Measurements from ENCODE around the gene SMAD2.

Gene SMAD2

DNA sequence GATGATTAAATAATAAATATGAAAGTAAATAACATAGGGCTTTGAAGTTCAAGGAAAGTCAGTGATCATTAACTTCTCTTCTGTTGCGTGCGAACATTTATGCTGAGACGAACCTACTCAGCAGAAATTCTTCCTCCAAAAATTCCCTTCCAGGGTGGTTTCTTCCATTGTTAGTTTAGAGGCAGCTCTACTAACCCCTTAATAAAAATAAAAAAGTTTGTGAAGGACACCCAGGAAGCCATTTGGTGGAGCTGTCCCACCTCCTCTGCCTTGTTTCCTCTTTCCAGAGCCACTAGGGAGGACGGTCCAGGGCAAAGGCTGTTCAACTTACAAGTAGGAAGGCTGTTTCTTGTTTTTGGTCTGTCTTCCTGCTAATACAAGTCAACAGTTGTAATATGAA lies 2.1 kb upstream of the SMAD2 start:
- intact Hi-C loops (cut with DNase I) = loop anchor here (5.0 kb wide), 1 partner anchor 90 kb away; no protein-coding TSS in a partner anchor

DNA sequence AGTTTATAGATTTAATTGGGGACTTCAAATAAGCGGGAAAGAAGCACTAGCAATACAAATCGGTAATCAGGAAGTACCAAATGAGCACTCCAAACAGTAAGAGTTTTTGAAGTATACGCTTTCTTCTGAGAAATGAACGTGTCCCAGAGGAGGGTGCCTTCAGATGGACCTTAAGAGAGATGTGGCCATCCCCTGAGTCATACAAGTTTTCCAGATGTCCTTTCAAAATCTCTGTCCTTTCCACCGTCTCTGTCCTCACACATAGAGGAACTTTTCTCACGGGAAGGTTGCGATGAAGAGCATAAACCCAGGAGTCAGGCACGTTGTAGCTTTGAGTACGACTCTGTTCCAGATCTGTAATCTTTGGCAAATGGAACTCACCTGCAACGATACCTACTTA lies 1.7 kb upstream of the SMAD2 start:
- no peak for DNase-seq

More for the DNA sequence above, 2.1 kb upstream of the SMAD2 start:
- no peak for DNase-seq

DNA sequence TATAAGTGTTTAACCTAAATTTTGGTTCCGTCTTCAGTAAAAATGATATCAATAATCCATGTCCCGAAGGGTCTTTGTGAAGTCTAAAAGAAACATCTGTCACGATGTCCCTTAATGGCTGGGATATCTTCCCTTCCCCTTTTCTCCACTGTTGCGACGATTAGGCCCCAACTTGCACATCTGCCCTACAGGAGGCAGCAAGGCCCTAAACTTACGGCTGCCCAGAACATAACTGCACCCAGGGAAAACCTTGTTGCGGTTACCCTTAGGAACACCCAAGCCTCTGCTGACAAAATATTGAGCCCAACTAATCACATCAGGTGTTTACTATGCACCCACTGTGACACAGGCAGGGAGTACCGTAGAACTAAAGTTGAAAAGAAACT lies 1.3 kb upstream of the SMAD2 start:
- intact Hi-C loops (cut with DNase I) = loop anchor here (5.0 kb wide), 1 partner anchor 91 kb away; no protein-coding TSS in a partner anchor
- peak in 1 of 10 donors; percentile 44 for DNase-seq

More for the DNA sequence above, 1.7 kb upstream of the SMAD2 start:
- intact Hi-C loops (cut with DNase I) = loop anchor here (5.0 kb wide), 1 partner anchor 90 kb away; no protein-coding TSS in a partner anchor

DNA sequence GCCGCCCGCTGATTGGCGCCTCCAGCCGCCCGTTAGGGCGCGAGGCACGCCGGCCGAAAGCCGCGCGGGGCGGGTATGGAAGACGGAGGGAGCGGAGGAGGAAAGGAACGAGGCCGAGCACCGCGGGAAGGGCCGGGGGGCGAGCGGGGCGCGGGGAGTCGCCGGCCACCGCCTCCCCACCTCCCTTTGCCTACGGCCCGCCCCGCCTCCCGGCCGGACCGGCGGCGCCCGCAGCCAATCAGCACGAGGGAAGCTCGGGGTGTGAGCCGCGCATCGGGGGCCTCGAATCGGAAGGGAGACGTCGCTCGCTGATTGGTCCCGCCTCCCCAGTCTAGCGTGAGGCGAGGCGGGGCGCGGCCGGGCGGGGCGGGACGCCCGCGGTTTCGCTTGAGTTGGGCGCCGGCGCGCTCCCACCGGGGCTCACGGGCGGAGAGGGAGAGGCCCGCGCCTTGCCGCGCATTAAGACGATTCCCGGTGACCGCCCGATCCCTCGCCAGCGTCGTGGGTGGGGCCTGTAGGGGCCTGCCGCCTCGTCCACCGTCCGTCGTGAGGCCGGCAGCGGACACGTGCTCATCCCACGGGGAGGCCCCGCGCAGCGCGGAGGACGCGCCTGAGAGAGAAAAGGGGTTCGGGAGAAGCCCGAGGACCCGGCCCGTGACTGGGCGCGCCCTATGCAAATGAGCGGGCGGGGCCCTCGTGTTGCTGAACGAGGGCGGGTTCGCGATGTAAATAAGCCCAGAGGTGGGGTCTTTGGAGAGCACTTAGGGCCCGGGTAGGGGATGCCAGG lies 665 bp upstream of the SMAD2 start:
- DNase-seq = peak; percentile 94 to 100 (median 98)
- intact Hi-C loops (cut with DNase I) = loop anchor here (5.0 kb wide), 1 partner anchor 91 kb away; no protein-coding TSS in a partner anchor

DNA sequence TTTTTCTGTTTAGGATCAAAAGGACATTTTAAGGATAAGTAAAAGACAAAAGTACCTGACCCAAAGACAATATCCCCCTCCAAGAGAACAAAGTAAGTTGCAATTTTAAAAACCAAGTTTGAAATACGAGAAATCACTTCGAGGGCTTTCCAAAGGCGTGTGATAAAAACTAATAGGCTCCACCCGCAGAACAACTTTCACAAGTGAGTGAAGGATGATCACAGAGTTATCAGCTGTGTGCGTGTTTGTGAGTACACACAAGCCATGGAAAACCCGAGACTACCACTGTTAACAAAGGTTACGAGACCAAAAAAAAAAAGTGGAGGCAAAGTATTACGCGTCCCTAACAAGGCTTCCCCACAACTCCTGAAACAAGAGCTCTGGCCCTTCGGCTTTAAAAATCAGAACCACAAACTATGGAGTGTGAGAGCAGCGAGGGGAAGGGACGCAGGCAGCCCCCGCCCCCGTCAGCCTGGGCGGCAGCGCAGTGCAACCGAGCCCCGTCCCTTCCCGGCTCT lies 719 bp downstream of the SMAD2 start:
- DNase-seq = no peak
- intact Hi-C loops (cut with DNase I) = loop anchor here (5.0 kb wide), 1 partner anchor 93 kb away; no protein-coding TSS in a partner anchor

DNA sequence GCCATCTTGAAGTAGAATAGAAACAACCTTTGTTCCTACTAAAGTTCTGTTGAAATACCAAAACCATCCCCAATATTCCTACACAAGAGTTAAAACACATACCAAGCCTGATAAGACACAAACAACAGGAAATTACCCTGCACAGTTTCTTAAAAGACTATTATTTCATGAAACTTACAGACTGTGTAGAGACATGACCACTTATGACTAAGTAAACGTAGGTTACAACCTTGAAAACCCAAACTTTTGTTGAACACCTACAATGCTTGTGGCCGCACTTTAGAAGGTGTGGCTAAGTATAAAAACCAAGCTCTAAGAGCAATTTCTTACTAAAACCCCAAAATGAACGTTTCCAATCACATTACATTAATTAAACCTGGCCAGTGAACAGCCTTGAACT lies 2.0 kb downstream of the SMAD2 start:
- intact Hi-C loops (cut with DNase I) = no loop called here
- no peak for DNase-seq

DNA sequence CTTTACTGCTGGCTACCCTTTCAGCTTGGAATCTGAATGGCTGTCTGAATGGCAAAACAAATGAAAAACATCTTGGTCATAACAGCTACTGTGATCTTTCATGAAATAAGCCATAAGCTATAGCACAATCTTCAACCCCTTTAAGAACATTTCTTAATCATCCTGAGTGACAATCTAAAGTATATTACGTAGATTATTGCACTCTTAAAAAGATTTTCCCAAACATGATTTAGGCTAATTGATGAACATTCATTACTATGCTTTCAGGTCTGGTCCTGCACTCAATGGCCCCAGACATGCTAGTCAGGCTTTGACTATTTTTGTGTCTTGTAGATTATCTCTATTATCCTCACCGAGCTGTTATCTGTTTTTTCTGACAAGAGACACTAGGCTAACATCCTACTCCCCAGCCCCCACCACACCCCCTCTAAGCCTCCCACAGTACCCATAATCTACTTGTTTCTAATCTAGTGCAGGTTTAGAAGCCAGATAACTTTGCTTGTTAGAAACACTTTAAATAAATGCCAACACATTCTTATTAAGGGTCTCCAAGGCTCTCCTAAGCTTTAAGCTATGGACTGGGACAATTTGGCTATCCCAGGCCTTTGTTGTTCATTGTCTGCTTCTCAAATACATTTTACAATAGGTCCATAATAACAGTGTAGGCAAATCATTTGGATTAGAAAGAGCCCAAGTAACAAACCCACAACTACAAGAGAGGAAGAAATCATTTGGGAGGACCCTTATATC lies 4.2 kb downstream of the SMAD2 start:
- intact Hi-C loops (cut with DNase I) = no loop called here
- DNase-seq = no peak

DNA sequence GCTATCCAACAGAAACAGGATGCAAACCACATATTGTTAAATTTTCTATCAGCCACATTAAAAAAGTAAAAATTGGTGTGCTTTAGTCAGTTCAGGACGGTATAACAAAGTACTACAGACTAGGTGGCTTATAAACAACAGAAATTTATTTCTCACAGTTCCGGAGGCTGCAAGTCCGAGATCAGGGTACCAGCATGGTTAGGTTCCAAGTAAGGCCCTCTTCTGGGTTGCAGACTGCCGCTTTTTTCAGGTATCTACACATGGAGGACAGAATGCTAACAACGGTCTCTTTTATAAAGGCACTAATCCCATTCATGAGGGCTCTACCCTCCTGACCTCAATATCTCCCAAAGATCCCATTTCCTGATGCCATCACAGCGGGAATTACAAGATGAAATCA lies 10.5 kb downstream of the SMAD2 start:
- intact Hi-C loops (cut with DNase I) = no loop called here
- no peak for DNase-seq

DNA sequence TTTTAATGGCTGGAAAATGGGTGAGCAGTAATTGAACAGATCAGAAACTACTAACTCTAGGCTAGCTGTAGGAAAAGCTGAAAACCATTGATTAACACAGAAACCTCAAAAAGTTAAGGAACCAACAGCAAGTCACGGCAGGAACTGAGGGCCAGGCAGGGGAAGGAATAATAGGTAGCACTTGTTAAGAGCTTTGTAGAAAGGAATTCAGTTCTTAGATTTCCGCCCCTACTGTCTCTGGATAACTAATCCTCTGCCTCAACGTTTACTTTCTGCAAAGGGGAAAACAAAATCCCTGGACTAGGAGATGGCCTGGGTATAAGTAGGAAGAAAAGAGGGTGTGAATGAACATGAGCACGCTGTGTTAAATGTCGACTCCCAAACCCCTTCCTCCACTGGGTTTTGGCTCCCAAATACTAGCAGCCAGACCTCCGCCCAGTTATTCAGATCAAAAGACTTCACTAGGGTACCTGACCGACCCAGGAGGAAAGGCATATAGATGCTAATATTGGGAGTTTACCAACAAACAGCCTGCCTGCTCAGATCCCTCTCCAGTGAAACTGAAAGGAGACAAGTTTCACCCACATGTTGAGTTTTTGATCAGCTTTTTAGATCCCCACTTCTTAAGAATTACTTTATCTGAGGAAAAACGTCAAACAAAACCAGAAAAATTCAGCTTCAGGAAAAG lies 12.4 kb downstream of the SMAD2 start:
- DNase-seq = no peak
- intact Hi-C loops (cut with DNase I) = no loop called here

DNA sequence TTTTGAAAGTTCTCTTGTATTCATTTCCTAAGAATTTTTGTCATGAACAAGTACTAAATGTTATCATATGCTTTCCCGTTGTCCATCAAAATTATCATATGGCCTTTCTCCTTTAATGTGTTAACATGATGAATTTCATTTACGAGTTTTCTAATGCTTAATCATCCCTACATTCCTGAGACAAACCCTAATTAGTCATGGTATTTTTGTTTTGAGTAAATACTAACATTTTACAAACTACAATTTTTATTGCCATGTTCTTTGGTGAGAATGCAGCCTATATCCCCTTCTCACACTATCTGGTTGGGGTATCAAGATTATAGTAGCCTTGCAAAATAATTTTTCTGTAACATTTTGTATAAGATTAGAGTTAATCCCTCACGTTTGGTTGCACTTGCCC lies 14.5 kb downstream of the SMAD2 start:
- intact Hi-C loops (cut with DNase I) = no loop called here
- DNase-seq = no peak

DNA sequence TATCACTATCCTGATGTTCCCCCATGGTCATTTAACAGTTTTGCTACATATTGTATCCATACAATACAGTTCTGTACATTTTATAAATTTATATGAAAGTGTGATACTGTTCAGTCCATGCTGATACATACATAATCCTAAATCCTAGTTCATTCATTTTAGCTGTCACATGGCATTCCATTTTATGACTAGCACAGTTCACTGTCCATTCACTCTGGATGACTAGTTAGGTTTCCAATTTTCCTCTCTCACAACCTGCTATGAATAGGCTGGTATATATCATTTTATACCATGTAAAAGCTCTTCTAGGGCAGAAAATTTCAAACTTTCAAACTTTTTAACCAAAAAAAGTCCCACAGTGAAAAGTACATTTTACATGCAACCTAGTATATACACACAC lies 15.2 kb downstream of the SMAD2 start:
- intact Hi-C loops (cut with DNase I) = no loop called here
- DNase-seq = no peak

DNA sequence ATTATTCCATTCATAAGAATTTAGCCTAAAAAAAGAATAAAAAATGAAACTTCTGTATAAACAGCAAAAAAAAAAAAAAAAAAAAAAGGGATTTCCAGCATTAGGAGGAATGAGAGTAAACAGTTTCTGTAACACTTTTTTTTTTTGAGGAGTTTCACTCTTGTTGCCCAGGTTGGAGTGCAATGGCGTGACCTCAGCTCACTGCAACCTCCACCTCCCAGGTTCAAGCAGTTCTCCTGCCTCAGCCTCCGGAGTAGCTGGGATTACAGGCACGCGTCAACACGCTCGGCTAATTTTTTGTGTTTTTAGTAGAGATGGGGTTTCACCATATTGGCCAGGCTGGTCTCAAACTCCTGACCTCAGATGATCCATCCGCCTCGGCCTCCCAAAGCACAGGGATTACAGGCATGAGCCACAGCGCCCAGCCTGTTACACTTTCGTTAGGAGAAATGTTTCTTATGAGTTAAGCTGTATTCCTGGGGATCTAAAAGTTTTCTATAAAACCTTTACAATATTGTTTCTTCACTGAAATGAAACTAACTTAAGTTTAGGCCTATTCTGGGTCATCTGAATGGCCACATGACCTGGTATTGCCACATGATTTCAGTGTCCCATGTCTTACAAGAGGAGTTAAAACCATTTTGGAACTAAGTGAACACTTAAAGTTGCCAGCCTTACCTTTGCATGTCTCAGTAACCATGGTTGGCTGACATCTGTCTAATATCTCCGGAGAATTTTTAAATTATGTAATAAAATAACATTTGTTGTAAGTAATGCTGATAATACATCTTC lies 17.5 kb downstream of the SMAD2 start:
- intact Hi-C loops (cut with DNase I) = no loop called here
- DNase-seq = no peak

DNA sequence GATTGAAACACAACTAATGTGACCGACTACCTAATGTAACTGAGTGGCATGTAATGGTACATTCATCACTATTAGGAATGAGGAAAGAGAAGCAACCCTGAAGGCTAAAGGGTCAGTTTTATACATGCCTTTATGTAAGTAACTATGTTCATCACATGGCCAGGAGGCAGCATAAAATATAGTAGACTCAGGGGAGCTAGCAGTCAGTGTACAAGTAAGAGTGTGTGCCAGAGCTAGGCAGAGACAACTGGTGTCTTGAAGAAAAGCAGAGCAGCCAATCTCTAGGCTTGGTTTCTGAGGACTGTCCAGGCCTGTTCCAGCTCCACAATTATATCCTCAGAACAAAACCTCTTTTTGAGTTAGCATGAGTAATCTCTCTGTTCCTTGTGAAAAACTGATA lies 18.1 kb downstream of the SMAD2 start:
- DNase-seq = peak in 1 of 10 donors; percentile 16
- intact Hi-C loops (cut with DNase I) = no loop called here

DNA sequence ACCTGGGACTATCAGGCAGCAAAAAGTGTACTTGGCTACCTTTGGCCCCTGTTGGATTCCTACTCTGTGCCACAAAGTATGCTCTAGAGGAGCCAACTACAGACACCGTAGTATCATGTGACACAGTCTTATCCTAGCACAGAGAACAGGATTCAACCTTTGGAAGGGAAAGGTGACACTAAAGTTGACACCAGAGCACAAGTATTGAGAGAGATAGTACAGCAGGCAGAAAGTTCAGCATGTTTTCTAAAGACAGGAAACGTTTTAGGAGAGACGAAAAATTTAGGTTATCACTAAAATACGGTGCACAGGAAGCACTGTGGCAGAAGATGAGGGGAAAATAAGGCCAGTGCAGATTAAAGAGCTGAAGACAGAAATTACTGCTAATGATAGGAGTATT lies 18.6 kb downstream of the SMAD2 start:
- DNase-seq = no peak
- intact Hi-C loops (cut with DNase I) = no loop called here

DNA sequence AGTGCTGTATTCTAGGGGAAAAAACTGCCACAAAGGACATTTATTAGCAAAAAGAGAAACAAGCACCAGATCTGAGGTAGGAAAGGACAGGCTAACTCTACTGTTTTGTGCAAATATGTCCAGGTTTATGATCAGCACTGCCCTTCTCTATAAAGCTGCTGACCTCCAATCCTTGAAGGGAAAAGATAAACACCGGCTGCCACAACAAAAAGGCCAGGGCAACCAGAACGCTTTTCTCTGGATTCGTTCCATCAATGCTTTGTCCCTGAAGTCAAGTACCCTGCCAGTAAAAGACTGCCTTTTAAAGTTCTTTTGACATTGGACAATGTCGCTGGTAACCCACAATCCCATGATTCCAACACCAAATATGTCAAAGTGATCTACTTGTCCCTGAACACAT lies 21.0 kb downstream of the SMAD2 start:
- DNase-seq = no peak
- intact Hi-C loops (cut with DNase I) = no loop called here

DNA sequence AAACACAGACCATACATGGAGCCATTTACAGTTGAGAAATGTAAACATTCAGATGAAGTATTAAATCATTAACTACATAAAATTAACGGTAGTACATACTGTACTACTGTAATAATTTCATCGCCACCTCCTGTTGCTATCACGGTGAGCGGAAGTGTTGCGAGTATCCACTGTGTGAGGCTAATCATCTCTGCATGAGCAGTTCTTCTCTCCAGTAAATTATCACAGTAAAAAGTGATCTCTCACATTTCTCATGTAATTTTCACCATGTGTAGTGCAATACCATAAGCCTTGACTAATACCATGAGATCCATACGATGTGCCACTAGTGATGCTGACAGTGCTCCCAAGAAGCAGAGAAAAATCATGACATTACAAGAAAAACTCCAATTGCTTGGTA lies 21.9 kb downstream of the SMAD2 start:
- intact Hi-C loops (cut with DNase I) = no loop called here
- DNase-seq = no peak

DNA sequence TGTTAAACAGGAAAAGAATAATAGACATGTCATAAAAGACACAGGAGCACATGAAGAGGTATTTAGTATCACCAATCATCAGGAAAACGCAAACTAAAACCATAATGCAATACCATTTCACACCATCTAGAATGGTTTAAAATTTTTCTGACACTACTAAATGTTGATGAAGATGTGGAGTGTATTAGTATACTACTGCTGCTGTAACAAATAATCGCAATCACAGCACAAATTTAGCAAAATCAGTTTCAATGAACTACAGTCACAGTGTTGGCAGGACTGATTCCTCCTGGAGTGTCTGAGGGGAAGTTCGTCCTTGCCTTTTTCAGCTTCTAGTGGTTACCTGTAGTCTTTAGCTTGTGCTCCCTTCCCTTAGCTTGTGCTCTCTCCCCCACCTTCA lies 24.1 kb downstream of the SMAD2 start:
- DNase-seq = no peak
- intact Hi-C loops (cut with DNase I) = no loop called here

DNA sequence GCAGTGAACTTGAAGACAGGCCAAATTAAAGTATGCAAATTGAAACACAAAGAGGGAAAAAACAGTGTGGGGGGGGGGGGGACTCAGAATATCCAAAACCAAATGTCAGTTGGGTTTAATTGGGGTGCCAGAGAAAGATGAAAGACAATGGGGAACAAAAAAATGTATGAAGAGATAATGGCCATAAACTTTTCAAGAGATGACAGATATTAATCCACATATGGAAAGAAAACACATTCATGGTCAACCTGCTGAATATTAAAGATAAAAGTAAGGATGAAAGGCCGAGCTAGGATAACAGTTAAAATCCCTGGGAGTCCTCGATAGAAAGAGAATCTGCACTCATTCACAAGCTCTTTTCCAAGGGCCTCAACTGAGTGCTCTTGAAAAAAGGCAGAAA lies 26.6 kb downstream of the SMAD2 start:
- DNase-seq = no peak
- intact Hi-C loops (cut with DNase I) = no loop called here

DNA sequence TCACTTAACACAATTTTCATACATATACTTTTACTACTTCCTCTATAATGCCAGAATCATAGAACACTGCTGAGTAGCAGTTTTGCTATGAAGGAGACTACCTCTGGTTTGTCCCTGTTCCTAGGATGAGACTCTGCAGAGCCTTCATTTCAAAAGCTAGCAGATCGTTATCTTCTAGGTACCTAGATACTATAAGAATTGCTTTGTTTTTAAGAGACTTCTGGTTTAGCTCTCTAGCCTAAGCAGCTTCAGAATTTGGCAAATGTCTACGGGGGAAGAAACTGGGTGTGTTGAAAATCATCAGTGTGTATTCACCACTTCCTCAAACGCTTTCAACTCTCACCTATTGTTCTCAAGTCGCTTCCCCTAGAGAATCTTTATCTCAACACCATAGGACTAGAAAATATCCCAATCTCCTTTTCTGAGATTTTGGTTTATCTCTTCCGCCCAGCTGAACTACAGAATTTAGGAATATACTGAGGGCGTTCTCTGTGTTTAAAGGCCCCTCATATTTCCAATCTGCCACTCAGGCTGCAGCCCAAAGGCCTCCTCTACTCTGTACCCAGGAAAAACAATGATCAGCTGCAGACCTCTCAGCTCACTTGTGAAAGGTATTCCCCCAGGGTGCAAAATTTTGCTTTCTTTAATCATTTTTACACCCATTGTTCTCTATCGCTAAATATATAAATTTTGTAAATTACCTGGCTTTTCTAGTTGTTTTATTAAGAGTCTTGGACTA lies 28.7 kb downstream of the SMAD2 start:
- no peak for DNase-seq
- intact Hi-C loops (cut with DNase I) = no loop called here

Measured in posterior cingulate gyrus (tissue), 11 donors.